Erythroblast (primary cell): ENCODE measurements around the gene TSC2.

ENCODE experiments used
- GATA1 ChIP-seq: IDR thresholded peaks from 2 replicates; pipeline ENCODE4 v1.6.1; 2011; ENCODE audit warnings: low read depth, mild to moderate bottlenecking, control low read depth, low read length, moderate library complexity
- POLR2A ChIP-seq: IDR thresholded peaks from 2 replicates; pipeline ENCODE4 v1.6.1; 2011; ENCODE audit warnings: mild to moderate bottlenecking, low read length

GRCh38 chr16:2063861-2064260 is 16.1 kb downstream of the TSC2 start:
- no peak for TF ChIP-seq POLR2A
- no peak for TF ChIP-seq GATA1
